HS-5 (cell line): ENCODE results near the gene XK.
"Not testable (repeated sequence)": the region's sequence is repeated elsewhere in the genome, so short reads cannot be mapped to it uniquely, and the experiment has no call there.

Experiments used
- DNase-seq: peaks from one replicate; pipeline ENCODE4 v3.0.0-alpha.2; 2012; ENCODE audit warnings: low read depth

Gene XK

GRCh38 chrX:37755025-37755424 lies 69.4 kb downstream of the XK start:
- no peak for DNase-seq

- DNase-seq = no peak
Observed at GRCh38 chrX:37757082-37757481, 71.5 kb downstream of the XK start.

GRCh38 chrX:37759351-37759750 lies 73.8 kb downstream of the XK start:
- no peak for DNase-seq

GRCh38 chrX:37759878-37760418 lies 74.4 kb downstream of the XK start:
- no peak for DNase-seq

GRCh38 chrX:37763400-37763799 lies 77.8 kb downstream of the XK start:
- no peak for DNase-seq

GRCh38 chrX:37765507-37765906 lies 79.9 kb downstream of the XK start:
- DNase-seq = no peak

- no peak for DNase-seq
Observed at GRCh38 chrX:37767430-37767829, 81.8 kb downstream of the XK start.

GRCh38 chrX:37768866-37769265 lies 83.3 kb downstream of the XK start:
- DNase-seq = not testable (repeated sequence)

- no peak for DNase-seq
Observed at GRCh38 chrX:37776283-37776986, 90.8 kb downstream of the XK start.

GRCh38 chrX:37776987-37777325 lies 91.4 kb downstream of the XK start:
- no peak for DNase-seq

GRCh38 chrX:37779857-37780256 lies 94.3 kb downstream of the XK start, which contains the start of gene CYBB:
CYBB (plus strand) TSS chrX:37780059; CDS start chrX:37780078, 19 bp downstream.
- DNase-seq = no peak

- DNase-seq = no peak
Observed at GRCh38 chrX:37781081-37781480, 95.5 kb downstream of the XK start.
